Hindlimb muscle (tissue), 1 donor: ENCODE measurements around the gene NSFL1C. TPM values are rescaled to one million over a fixed set of nuclear protein-coding genes. Genes with fewer than 3 reads are reported as not detected.
"Not testable (repeated sequence)": the region's sequence is repeated elsewhere in the genome, so short reads cannot be mapped to it uniquely, and the experiment has no call there.

Experiments
- DNase-seq: peaks from one replicate; pipeline ENCODE4 v3.0.0-alpha.2; 2013
- polyA plus RNA-seq: library from polyadenylated mRNA; unstranded; fragments of 120-200 nt; gene quantifications from one replicate; pipeline ENCODE4 v1.2.1, GENCODE V29; 2013; ENCODE audit not compliant: insufficient read length

NSFL1C gene
- polyA plus RNA-seq, 1 donor = 75.3 TPM

DNA sequence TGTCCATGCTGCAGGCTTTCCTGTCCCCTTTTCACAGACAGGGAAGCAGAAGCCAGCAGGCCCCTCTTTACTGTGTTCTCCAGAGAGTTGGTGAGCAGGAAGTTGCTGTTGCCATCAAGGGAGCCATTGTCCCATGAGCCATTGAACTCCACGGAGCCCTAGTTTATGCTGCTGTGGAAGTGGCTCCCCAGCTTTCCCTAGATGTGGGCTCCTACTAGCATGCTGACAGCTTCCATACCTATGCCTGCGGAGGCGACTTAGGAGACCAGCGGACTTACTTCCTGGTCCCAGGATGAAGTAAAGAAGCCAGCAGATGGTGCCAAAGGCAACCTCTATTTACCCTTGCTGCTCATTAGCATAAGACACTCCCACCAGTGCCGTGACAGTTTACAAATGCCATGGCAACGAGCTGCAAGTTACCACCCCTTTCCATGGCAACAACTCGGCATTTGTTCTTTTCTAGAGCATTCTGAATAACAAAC is 43.0 kb downstream of the NSFL1C start:
- peak; percentile 8 for DNase-seq

DNA sequence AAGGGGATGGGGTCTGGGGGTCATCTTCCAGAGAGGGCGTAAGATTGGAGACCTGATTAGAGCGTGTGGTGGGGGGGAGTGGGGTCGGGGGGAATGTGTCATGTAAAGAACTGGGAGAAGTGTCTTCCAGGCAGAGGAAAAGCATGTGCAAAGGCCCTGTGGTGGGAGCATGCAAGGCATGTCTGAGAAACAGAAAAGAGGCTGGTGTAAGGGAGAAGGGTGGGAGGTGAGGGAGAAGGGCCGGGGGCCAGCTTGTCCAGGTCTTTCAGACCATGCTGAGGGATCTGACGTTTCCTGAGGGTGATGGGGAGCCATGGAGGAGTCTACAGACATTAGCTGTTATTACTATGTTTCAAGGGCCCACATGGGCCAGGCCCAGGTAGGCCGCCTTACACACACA is 43.4 kb downstream of the NSFL1C start:
- DNase-seq = no peak

DNA sequence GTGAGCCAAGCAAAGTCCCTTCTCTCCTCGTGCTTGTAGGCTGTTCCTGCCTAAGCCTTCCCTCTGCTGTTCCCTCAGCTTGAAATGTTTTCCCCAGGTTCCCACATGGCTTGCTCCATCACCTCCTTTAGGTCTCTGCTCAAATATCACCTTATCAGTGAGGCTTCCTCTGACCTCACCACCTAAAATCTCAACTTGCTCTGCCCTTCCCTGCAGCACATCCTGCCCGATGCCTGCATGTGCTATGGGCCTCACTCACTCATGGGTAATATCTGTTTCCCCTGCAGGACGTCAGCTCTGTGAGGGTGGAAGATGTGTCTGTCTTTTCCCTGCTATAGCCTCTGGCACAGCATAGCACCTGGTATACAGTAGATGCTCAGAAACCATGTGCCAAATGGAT is 43.9 kb downstream of the NSFL1C start:
- no peak for DNase-seq

DNA sequence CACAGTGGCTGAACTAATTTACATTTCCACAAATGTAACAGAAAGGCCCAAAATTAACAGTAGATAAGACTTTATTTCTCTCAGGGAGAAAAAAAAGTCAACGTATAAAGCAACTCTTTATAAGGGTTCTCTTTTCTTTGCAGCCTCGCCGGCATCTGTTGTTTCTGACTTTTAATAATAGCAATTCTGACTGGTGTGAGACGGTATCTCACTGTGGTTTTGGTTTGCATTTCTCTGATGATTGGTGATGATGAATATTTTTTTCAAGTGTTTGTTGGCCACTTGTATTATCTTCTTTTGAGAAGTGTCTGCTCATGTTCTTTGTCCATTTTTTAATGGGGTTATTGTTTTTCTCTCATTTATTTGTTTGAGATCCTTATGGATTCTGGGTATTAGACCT is 46.6 kb downstream of the NSFL1C start:
- DNase-seq = no peak

DNA sequence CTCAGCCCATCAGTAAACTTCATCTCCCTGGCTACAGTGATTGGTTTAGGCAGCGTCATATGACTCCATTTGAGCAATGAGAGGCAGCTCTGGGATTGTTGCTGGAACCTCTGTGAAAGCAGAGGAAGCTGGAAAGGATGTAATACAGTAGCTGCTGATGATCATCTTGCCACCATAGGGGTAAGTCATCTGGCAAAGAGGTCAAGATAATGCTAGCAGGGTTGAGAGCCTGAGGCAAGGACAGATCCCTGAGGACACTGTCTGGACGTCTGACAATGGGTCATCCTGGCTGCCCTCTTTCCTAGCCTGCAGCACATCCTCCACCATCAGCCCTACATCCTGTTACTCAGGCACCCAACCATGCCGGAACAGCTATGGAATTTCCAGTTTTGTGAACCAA is 48.3 kb downstream of the NSFL1C start:
- no peak for DNase-seq

DNA sequence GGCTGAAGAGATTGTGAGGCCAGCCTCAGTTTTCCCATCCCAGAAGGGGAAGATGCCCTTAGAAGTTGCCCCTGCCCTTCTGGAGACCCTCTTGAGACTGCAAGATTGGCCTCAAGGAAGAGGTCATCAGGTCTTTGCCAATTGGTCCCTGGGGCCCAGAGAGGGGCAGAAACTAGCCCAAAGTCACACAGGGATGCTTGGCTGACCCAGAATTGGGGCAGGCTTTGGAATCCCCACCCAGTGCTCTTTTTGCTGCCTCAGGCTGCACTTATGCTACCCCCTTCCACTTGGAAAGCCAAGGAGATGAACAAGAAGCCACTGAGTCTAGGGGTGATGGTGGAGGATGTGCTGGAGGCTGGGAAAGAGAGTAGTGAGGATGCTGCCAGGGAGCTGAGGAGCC is 48.9 kb downstream of the NSFL1C start:
- DNase-seq = no peak

DNA sequence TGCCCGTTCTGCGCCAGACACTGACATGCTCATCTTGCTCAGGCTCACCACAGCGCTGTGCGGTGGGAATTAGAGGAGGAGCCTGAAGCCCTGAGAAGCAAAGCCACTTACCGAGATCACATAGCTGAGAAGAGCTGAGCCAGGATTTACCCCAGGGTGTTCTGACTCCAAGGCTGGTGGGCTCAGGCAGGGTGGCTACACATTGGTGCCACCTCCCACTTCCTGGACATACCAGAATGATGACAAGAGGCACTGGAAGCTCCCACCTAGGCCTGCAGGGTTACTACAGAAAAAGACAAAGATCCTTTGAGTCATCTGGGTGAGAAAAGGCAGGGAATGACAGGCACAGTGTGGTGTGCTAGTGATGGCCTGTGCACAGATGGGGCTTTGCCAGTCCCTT is 49.4 kb downstream of the NSFL1C start:
- no peak for DNase-seq

DNA sequence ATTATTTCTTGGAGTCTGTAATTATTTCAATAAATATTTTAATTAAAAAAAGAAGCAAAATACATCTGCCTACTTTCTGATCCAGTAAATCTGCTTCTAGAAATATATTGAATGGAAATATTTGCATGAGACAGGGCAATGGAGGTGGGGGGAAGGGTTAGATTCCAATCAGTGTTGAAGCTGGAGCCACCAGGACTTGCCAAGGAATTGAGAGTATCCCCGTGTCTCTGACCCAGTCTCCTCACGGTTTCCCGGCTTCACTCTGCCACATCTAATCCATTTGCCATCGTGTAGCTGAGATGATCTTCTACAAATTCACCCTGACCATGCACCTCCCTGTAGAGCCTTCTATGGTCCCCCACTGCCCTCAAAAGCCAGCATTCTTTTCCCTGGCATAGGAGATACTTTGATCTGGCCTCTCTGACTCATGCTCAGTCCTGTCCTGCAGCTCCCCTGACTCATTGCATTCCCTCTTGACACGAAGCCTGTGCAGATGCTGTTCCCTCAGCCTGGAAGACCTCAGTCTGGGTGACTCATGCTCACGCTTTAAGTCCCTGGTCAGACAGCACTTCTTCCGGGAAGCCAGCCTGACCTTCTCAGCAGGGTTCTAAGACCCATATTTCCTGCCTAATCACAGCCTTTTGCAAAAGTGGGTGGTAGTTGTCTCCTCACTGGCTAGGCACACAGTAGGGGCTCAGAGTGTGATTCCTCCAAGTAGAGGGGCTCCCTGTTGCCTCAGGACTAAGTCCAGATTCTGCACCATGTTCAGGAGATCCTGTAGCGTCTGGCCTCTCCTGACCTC is 50.8 kb downstream of the NSFL1C start:
- DNase-seq = no peak

DNA sequence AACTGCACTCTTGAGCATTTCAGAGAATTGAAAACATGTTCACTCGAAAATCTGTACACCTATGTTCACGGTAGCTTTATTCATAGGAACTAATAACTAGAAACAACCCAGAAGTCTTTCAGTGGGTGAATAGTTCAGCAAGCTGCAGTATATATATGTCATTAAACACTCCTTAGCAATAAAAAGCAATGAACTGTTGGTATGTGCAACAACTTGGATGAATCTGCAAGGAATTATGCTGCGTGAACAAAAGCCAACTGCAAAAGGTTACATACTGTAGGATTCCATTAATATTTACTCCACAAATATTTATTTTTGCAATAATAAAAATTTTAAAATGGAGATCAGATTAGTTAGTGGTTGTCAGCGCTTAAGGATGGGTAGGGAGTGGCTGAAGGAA is 51.7 kb downstream of the NSFL1C start:
- DNase-seq = no peak

DNA sequence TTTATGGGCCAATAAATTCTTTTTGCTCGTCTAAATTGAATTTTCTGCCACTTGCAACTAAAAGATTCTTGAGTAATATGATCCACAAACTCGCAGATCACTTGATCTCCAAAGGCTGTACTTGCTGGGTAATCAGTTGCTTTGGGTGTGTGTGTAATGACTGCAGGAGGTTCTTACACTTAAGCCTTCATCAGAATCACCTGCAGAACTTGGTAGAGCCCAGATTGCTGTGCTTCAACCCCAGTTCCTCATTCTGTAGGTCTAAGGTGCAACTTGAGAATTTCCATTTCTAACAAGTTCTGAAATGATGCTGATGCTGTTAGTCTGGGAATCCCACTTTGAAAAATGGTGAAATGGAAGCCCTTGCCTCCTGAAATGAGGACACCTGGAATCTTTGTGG is 60.8 kb downstream of the NSFL1C start:
- DNase-seq = no peak

DNA sequence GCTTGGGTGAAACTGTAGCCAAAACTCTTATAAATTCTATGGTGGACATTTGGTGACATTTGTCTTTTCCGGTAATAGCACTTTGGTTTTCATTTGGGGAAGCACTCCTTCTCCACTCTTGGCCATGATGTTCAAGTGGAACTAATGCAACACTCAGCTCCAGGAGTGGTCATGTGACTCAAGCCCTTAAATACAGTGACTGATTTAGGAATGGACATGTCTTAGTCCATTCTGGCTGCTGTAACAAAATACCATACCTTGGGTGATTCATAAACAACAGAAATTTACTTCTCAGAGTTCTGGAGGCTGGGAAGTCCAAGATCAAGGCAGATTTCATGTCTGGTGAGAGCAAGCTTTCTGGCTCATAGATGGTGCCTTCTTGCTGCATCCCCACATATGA is 63.0 kb downstream of the NSFL1C start:
- DNase-seq = no peak

DNA sequence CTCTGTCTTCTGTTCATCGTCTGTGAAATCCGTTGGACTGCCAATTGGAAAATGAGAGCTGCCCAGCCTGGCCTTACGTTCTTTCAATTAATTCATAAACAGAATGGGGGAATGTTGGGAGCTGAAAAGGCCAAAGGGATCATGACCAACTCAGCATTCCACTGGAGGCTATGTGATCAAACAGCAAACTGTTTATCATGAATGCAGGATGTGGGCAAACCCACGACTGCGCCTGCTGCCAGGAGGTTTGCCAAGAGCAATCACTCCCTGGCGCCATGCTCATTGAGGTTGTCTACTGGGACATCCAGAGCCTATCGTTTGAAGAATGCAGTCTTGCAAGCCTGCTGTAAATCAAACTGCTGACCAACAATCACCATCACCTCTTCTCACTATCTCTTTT is 64.5 kb downstream of the NSFL1C start:
- no peak for DNase-seq

DNA sequence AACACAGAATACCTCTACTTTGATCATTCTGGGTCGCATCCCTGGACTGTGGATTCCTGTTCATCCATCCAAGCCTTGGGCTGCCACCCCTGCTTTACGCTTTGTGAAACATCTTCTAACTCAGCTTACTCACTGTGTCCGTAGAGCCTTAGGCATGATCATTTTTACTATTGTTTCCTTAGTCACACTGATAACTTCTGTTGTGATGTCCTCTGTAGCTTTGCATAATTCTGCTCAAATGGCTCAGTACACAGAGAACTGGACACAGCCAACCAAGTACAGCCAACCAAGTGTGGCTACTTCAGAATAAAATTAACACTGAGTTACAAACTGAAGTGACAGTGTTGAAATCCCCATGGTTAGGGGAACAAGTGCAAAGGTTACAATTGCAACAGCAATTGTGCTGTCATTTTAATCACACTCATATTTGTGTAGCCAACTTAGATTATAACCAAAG is 65.2 kb downstream of the NSFL1C start:
- no peak for DNase-seq

DNA sequence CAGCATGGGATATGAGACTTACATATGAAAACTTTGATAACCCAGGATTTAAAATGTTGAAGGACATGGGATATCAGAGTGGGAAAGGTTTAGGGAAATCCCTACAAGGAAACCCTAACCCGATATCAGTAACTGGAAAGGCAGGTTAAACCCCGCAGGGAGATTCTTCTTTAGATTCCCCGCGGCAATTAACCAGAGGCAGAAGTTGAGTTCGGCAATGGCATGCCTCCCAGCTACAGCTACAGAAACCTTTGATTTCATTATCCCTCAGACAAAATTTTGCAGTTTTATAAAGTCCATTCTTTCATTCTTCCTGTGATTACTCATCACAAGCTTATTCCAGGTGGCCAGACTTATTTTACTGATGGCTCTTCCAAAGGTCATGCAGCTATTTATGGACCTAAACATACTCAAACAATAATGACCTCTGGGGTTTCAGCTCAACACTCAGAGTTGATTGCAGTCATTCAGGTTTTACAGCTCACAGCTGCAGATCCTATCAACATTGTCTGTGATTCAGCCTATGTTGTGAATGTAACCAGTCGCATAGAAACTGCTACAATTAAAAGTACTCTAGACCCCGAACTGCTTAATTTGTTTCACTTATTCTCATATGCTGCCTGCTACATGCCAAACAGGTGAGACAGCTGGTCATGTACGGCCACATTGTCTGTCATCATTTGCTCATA is 66.8 kb downstream of the NSFL1C start:
- not testable (repeated sequence) for DNase-seq

DNA sequence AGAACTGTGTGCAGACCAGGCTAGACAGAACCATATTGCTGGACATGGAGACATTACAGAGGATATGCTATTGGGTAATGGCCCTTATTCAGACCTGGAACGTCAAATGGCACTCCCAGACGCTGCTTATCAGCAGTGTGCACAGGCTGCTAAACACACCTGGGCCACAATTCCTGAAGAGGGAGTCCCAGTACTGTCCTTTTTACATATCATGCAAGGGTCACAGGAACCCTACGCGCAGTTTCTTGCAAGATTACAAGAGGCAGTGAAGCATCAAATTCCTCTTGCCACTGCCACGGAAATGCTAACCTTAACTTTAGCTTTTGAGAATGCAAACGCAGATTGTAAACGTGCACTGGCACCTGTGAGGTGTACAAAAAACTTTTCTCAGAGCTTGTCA is 68.5 kb downstream of the NSFL1C start:
- not testable (repeated sequence) for DNase-seq

DNA sequence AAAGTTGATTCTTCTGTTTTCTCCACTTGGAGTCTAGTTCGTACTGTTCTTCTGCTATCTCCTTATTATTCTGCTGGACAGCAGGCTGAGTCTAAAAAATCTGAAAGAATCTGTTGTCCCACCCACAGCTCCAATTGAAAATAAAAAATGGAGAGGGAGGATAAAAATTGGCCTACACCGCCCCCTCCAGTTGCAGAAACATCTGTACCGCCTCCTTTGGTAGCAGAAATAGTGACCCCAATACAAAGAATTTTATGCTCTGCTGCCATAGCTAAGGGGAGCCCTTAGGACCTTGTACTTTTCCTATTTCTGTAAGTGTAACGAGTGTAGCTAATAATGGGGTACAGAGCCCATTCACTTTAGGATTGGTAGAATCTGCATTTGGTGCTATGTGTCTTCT is 68.9 kb downstream of the NSFL1C start:
- DNase-seq = no peak

DNA sequence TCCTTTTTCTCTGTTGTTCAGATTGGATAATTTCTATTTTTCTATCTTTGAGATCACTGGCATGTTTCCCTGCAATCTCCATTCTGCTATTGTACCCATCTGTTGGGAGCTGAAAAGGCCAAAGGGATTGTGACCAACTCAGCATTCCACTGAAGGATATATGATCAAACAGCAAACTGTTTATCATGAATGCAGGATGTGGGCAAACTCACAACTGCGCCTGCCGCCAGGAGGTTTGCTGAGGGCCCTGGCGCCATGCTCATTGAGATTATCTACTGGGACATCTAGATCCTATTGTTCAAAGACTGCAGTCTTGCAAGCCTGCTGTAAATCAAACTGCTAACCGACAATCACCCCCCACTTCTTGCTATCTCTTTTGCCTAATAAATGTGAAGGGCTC is 69.9 kb downstream of the NSFL1C start:
- no peak for DNase-seq

DNA sequence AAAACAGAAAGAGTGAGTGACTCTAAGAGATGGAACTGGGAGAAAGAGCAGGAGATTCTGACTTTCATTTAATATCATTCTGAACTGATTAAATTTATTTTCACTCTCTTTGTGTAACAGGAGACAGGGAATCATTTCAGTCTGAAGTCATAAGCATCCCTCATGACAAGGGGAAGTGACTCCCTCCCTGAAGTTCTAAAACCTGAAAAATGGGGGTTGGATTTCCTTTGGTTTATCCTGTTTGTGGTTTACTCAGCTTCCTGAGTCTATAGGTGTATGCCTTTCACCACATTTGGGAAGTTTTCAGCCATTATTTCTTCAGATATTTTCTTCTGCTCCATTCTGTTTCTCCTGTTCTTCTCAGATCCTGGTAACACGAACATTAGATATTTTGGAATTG is 70.4 kb downstream of the NSFL1C start:
- no peak for DNase-seq

DNA sequence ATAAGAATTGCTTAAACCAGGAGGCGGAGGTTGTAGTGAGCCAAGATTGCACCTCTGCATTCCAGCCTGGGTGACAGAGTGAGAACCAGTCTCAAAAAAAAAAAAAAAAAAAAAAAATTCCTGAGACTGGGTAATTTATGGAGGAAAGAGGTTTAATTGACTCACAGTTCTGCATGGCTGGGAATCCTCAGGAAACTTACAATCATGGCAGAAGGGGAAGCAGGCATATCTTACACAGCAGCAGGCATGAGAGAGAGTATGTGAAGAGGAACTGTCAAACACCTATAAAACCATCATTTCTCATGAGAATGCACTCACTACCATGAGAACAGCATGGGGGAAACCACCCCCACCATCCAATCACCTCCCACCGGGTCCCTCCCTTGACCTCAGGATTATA is 72.0 kb downstream of the NSFL1C start:
- DNase-seq = no peak

DNA sequence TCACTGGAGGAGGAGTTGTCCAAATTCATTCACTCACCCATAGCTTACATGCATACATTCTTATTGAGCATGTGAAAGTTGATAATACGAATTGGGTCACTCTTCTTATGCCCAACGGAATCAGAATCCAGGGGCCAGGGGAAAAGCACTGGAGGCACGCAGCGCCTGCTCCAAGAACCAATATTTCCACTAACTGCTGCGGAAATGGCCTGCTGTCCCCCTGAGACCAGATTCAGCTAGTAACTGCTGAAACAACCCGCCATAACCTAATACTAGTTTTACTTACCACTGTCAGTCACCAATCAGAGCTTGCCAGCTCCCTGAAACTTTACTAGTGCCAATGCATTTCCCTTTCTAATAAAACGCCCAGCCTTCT is 73.2 kb downstream of the NSFL1C start:
- no peak for DNase-seq

DNA sequence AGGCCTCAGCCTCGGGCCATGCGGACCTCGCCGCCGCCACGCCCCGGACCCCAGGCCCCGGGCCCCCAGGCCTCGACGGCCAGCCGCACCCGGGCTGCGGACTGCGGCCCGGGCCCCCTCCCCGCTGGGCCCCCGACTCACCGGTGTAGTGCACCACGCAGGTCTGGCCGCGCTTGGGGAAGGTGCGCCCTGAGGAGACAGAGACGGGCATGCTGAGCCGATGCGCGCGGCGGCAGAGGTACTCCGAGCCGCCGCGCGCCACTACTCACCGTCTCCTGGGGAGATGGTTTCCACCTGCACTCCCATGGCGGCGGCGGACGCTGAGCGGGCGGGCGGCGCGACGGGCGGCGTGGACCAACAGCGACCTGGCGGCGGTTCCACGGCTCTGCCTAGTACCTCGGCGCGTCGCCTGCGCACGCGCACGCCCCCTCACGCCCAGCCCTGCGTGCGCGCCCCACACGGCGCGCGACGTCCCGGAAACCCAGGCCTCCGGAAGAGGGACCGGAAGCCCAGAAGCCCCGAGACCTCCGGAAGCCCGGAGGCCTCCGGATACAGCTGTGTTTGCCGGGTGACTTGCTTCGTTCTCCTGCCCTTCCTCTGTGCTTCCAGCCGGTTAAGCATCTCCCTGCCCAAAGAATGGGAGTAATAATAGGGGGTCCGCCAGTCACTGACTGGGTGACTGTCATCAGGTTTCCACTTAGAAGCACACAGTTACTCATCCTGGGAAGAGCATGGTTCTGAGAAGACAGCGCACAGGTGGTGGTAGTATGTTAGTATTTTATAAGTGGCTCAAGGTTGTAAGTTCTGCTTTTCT is 73.7 kb downstream of the NSFL1C start, which contains the start of gene FKBP1A:
Gene FKBP1A (minus strand): TSS at position 362 of the 814 bp plus-strand sequence. CDS start 56 bp downstream, at position 306.
- DNase-seq = peak; percentile 99

DNA sequence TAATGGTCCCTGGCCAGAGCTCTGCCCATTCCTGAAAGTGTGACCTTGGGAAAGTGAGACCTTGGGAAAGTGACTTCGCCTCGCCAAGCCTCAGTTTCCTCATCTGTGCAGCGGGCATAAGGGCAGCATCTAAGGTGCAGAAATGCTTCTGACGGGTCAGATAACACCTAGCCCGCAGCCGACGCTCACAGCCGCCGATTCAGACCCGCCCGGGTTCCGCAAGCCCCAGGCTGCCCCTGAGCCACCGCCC is 74.3 kb downstream of the NSFL1C start:
- no peak for DNase-seq
